Coronary artery (tissue), 2 donors: ENCODE measurements around the gene MAGEA4.

Source experiments
- DNase-seq: peaks from one replicate; pipeline ENCODE4 v3.0.0-alpha.2; 2017; ENCODE audit warnings: low spot score
- H3K27ac ChIP-seq, 2 donors: fragments of 200-600 bp; sonication (generic); one replicate each; pipeline ENCODE4 v1.5.1; 2016 to 2019
- H3K4me3 ChIP-seq: fragments of 200-600 bp; sonication (generic); 2 replicates; pipeline ENCODE4 v1.5.1; 2016; ENCODE audit warnings: mild to moderate bottlenecking, moderate library complexity
- CTCF ChIP-seq: fragments of 200-600 bp; sonication (generic); IDR thresholded peaks from one replicate; pipeline ENCODE4 v1.5.1; 2019; ENCODE audit warnings: antibody characterized with exemption

The MAGEA4 gene

GRCh38 chrX:151880895-151881294, 31.8 kb upstream of the MAGEA4 start:
- no peak overlapping the region for H3K4me3 ChIP-seq
- TF ChIP-seq CTCF = no peak
- no peak overlapping the region for H3K27ac ChIP-seq
- DNase-seq = no peak

- Histone ChIP-seq H3K4me3 (no peak overlapping the region), H3K27ac (no peak overlapping the region)
- no peak for DNase-seq
- no peak for TF ChIP-seq CTCF
These were observed 23.3 kb upstream of the MAGEA4 start for GRCh38 chrX:151889421-151889820.

GRCh38 chrX:151896734-151897474, 15.8 kb upstream of the MAGEA4 start:
- H3K27ac ChIP-seq = no peak overlapping the region
- no peak for DNase-seq
- no peak for TF ChIP-seq CTCF
- no peak overlapping the region for H3K4me3 ChIP-seq

GRCh38 chrX:151899622-151900021, 13.1 kb upstream of the MAGEA4 start:
- H3K4me3 ChIP-seq = no peak overlapping the region
- no peak overlapping the region for H3K27ac ChIP-seq
- TF ChIP-seq CTCF = no peak
- no peak for DNase-seq

GRCh38 chrX:151901826-151902225, 10.9 kb upstream of the MAGEA4 start:
- no peak for DNase-seq
- Histone ChIP-seq H3K4me3 (no peak overlapping the region), H3K27ac (no peak overlapping the region)
- TF ChIP-seq CTCF = no peak

- no peak overlapping the region for H3K27ac ChIP-seq
- no peak for TF ChIP-seq CTCF
- no peak overlapping the region for H3K4me3 ChIP-seq
- DNase-seq = no peak
These were observed 9.7 kb upstream of the MAGEA4 start for GRCh38 chrX:151902813-151903591.

- no peak for TF ChIP-seq CTCF
- Histone ChIP-seq H3K27ac (no peak overlapping the region), H3K4me3 (no peak overlapping the region)
- DNase-seq = no peak
These were observed 7.7 kb upstream of the MAGEA4 start for GRCh38 chrX:151904989-151905388.
